Body of pancreas (tissue), 4 donors: ENCODE data around the gene SSBP4. TPM values are rescaled to one million over a fixed set of nuclear protein-coding genes. Genes with fewer than 3 reads are reported as not detected.

Experiments used
- ATAC-seq: fragments of 150-250 bp; one replicate; pipeline ENCODE4 v1.9.1; 2016
- DNase-seq, 4 donors: peaks; one replicate each; pipeline ENCODE4 v3.0.0-alpha.2; 2019
- H3K27ac ChIP-seq, 4 donors: fragments of 200-600 bp; sonication (generic); 1 replicate in 3 of 4; 2 replicates in 1 of 4; pipeline versions ENCODE4 v1.5.1 to v1.6.1; 2016 to 2019; ENCODE audit warnings: mild to moderate bottlenecking in 1 of 4, mixed read lengths in 1 of 4, moderate library complexity in 1 of 4
- H3K27me3 ChIP-seq, 2 donors: fragments of 200-600 bp; sonication (generic); one replicate each; pipeline ENCODE4 v1.6.0; 2016; ENCODE audit warnings: mild to moderate bottlenecking in 1 of 2
- H3K36me3 ChIP-seq, 2 donors: fragments of 200-600 bp; sonication (generic); replicated peaks in 1 of 2; 2 replicates each; pipeline ENCODE4 v1.5.1; 2016; ENCODE audit warnings: low read depth in 2 of 2; ENCODE audit not compliant: insufficient read depth in 1 of 2
- H3K4me1 ChIP-seq: fragments of 200-600 bp; sonication (generic); one replicate; pipeline ENCODE4 v1.6.0; 2016
- H3K4me3 ChIP-seq, 2 donors: fragments of 200-600 bp; sonication (generic); 1 replicate in 1 of 2; 2 replicates in 1 of 2; pipeline ENCODE4 v1.5.1; 2016 to 2019
- H3K9me3 ChIP-seq, 3 donors: fragments of 200-600 bp; sonication (generic); 1 replicate in 2 of 3; 2 replicates in 1 of 3; pipeline ENCODE4 v1.5.1; 2016
- CTCF ChIP-seq, 7 experiments: fragments of 450-650 bp in 4 of 7; fragments of 200-600 bp in 3 of 7; sonication (generic) in 3 of 7; IDR thresholded peaks; one replicate each; pipeline ENCODE4 v1.5.1; 2016 to 2019; ENCODE audit warnings: antibody characterized with exemption in 7 of 7
- POLR2A ChIP-seq, 3 donors: fragments of 450-650 bp; IDR thresholded peaks; one replicate each; pipeline ENCODE4 v1.6.1; 2016; ENCODE audit warnings: antibody characterized with exemption in 3 of 3, mild to moderate bottlenecking in 2 of 3
- WGBS, 2 donors: methylation state at CpG; one replicate each; pipeline ENCODE4 v1.1.5; 2017; 5-methylcytosine and 5-hydroxymethylcytosine counted together
- intact Hi-C: fragments of 100-400 bp; cut with DNase I; formaldehyde crosslinking; loops from one replicate; pipeline ENCODE4 v1.15.1; 2023
- total RNA-seq, 2 donors: library from RNA; depleted of rRNA; stranded (reverse); fragments of >200 nt; gene quantifications; one replicate each; pipeline ENCODE4 v1.1.0, GENCODE V29; 2016

Gene SSBP4
- total RNA-seq, 2 donors from 2014 or later: 50.1 to 63.9 TPM

- ATAC-seq (no peak), DNase-seq (peak in 1 of 4 donors; percentile 10)
- no peak overlapping the region for H3K4me3 ChIP-seq
- no peaks in the 10 kb centered on the region for H3K9me3 ChIP-seq
- no peaks in the 10 kb centered on the region for H3K27me3 ChIP-seq
- no peaks in the 10 kb centered on the region for H3K36me3 ChIP-seq
- H3K4me1 ChIP-seq: peaks cover 41% of the 10 kb centered on the region
- no peak overlapping the region for H3K27ac ChIP-seq
- WGBS, 2 donors: 82 to 83% methylated on average over 16 to 20 of the region's 21 CpGs
- intact Hi-C loops: no loop called here
- TF ChIP-seq POLR2A (IDR thresholded peaks at IDR 0.05) (no peak), CTCF (IDR thresholded peaks at IDR 0.05) (no peak)
These were observed 4.2 kb downstream of the SSBP4 start for GRCh38 chr19:18423258-18424020.

- 75 to 83% methylated on average over 18 to 22 of the region's 22 CpGs for WGBS, 2 donors
- intact Hi-C loops: no loop called here
- Histone ChIP-seq H3K4me3 (no peak overlapping the region), H3K36me3 (no peaks in the 10 kb centered on the region), H3K27ac (no peak overlapping the region), H3K9me3 (no peaks in the 10 kb centered on the region), H3K4me1 (peaks cover 38% of the 10 kb centered on the region), H3K27me3 (no peaks in the 10 kb centered on the region)
- DNase-seq: no peak
- TF ChIP-seq CTCF (IDR thresholded peaks at IDR 0.05) (no peak), POLR2A (IDR thresholded peaks at IDR 0.05) (no peak)
- no peak for ATAC-seq
These were observed 5.1 kb downstream of the SSBP4 start for GRCh38 chr19:18424122-18424889.

GRCh38 chr19:18424890-18425514, 5.8 kb downstream of the SSBP4 start:
- H3K27me3 ChIP-seq: no peaks in the 10 kb centered on the region
- H3K27ac ChIP-seq: no peak overlapping the region
- no peak overlapping the region for H3K4me3 ChIP-seq
- DNase-seq (no peak), ATAC-seq (no peak)
- TF ChIP-seq POLR2A (IDR thresholded peaks at IDR 0.05) (no peak), CTCF (IDR thresholded peaks at IDR 0.05) (no peak)
- no peaks in the 10 kb centered on the region for H3K9me3 ChIP-seq
- no peaks in the 10 kb centered on the region for H3K36me3 ChIP-seq
- H3K4me1 ChIP-seq: peaks cover 43% of the 10 kb centered on the region
- 78 to 85% methylated on average over 10 to 12 of the region's 17 CpGs for WGBS, 2 donors
- intact Hi-C loops: no loop called here

- no peak for ATAC-seq
- H3K4me3 ChIP-seq: no peak overlapping the region
These were observed 6.6 kb downstream of the SSBP4 start for GRCh38 chr19:18425515-18426415.

More at GRCh38 chr19:18425515-18426415, 6.6 kb downstream of the SSBP4 start:
- intact Hi-C loops: no loop called here
- WGBS, 2 donors: 72 to 82% methylated on average over 17 to 18 of the region's 18 CpGs
- peak overlapping the region in 1 of 4 donors; percentile 25 for H3K27ac ChIP-seq
- no peaks in the 10 kb centered on the region for H3K36me3 ChIP-seq
- peaks cover 35% of the 10 kb centered on the region for H3K4me1 ChIP-seq
- no peaks in the 10 kb centered on the region for H3K27me3 ChIP-seq
- H3K9me3 ChIP-seq: no peaks in the 10 kb centered on the region
- DNase-seq: no peak
- TF ChIP-seq CTCF (IDR thresholded peaks at IDR 0.05): no peak
- no peak for TF ChIP-seq POLR2A (IDR thresholded peaks at IDR 0.05)
